ENCODE data around the gene SEMA3C.

Gene SEMA3C

DNA sequence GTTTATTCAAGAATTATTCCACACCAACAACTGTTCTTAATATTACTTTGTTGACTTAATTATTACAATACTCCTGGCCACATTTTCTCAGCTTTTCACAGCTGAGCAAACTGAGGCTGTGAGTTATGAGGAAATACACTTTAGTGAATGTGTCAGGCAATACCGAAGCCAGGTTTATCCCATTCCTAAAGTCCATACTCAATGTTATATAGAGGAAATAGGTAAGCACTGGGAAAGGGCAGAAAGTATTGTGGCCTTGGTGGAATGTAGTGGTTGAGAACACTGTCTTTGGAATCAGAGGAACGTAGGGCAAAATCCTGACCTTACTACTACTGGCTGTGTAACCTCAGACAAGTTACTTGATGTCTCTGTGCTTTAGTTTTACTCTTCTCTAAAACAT, 169.6 kb downstream of the SEMA3C start:
- DNase-seq (ENCODE audit: low read depth): peak; percentile 63
- TF ChIP-seq, protein P1, sequence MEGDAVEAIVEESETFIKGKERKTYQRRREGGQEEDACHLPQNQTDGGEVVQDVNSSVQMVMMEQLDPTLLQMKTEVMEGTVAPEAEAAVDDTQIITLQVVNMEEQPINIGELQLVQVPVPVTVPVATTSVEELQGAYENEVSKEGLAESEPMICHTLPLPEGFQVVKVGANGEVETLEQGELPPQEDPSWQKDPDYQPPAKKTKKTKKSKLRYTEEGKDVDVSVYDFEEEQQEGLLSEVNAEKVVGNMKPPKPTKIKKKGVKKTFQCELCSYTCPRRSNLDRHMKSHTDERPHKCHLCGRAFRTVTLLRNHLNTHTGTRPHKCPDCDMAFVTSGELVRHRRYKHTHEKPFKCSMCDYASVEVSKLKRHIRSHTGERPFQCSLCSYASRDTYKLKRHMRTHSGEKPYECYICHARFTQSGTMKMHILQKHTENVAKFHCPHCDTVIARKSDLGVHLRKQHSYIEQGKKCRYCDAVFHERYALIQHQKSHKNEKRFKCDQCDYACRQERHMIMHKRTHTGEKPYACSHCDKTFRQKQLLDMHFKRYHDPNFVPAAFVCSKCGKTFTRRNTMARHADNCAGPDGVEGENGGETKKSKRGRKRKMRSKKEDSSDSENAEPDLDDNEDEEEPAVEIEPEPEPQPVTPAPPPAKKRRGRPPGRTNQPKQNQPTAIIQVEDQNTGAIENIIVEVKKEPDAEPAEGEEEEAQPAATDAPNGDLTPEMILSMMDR (conservative IDR thresholded peaks at IDR 0.05; ENCODE audit: low read depth, low read length): no peak

DNA sequence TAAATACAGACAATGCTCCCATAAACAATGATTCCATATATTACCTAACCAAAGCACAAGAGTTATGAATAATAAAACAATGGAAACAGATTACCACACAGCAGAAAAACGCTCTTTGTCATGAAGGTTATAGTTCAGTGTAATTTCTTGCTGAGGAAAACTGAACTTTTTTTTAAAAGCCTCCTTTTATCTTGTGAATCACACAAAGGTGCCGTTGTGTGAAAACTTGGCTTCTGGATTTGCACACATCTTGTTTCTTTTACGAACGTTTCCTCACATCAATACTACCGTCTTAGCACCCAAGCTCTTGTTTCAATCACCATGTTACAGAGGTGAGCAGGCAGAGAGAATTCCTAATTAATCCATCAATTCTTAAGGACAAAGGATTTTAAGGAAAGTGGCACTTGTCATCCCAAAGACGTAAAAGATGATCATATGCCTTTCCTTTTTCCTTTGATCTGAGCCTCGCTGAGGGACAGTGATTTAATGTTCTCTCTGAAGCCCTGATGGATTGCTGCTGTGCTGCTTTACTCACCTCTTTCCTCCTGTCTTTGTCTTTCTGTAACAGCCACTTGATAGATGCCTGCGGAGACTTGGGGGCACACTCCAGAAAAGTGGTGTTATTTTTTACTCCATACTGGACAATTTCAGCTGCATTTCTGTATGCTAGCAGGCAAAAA, 170.3 kb downstream of the SEMA3C start:
- H3K4me3 ChIP-seq (ENCODE audit: low read depth, low read length): no peak overlapping the region
- DNase-seq (ENCODE audit: low read depth): peak; percentile 51
- TF ChIP-seq, protein P1 (conservative IDR thresholded peaks at IDR 0.05; ENCODE audit: low read depth, low read length): no peak

More for the DNA sequence above, 169.6 kb downstream of the SEMA3C start:
- no peak overlapping the region for H3K4me3 ChIP-seq (ENCODE audit: low read depth, low read length)

GRCh38 chr7:80740778-80741545, 177.9 kb downstream of the SEMA3C start:
- TF ChIP-seq, protein P1 (conservative IDR thresholded peaks at IDR 0.05; ENCODE audit: low read depth, low read length): no peak
- no peak overlapping the region for H3K4me3 ChIP-seq (ENCODE audit: low read depth, low read length)
- peak; percentile 71 for DNase-seq (ENCODE audit: low read depth)

GRCh38 chr7:80736371-80737125, 182.3 kb downstream of the SEMA3C start:
- TF ChIP-seq, protein P1 (conservative IDR thresholded peaks at IDR 0.05; ENCODE audit: low read depth, low read length): no peak
- H3K4me3 ChIP-seq (ENCODE audit: low read depth, low read length): no peak overlapping the region
- no peak for DNase-seq (ENCODE audit: low read depth)

DNA sequence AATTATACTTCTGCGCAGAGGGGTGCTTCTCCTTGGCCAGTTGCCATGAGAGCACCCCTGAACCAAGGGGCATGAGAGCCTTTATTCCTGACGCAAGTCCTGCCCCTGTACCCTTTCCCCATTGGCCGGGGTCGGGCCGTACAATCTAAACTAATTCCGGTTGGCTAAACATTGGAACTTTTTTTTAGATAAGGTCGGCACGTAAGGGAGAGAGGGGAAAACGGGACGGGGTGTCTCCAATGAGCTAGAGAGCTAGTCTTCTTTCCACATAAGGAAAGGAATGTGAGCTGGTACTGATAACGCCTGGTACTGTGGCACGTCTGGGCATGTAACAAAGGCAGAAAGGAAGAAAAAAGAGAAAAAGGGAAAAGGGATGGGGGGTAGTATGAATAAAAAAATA, 183.5 kb downstream of the SEMA3C start:
- TF ChIP-seq, protein P1 (conservative IDR thresholded peaks at IDR 0.05; ENCODE audit: low read depth, low read length): no peak
- DNase-seq (ENCODE audit: low read depth): no peak
- no peak overlapping the region for H3K4me3 ChIP-seq (ENCODE audit: low read depth, low read length)

- no peak overlapping the region for H3K4me3 ChIP-seq (ENCODE audit: low read depth, low read length)
- TF ChIP-seq, protein P1 (conservative IDR thresholded peaks at IDR 0.05; ENCODE audit: low read depth, low read length): no peak
- no peak for DNase-seq (ENCODE audit: low read depth)
Measured at GRCh38 chr7:80734011-80734410, 184.8 kb downstream of the SEMA3C start.

All from choroid plexus epithelial cell (primary cell).